KMS-11 (cell line): ENCODE measurements around the gene CTU2.

ENCODE experiments used
- H2AFZ ChIP-seq: fragments of 200-600 bp; sonication (generic); 2 replicates; pipeline ENCODE4 v1.6.1; 2016; ENCODE audit warnings: antibody characterized with exemption, mixed run types, low read depth
- H3K27ac ChIP-seq: fragments of 200-600 bp; sonication (generic); 2 replicates; pipeline ENCODE4 v1.6.1; 2016; ENCODE audit warnings: mild to moderate bottlenecking, mixed run types
- H3K27me3 ChIP-seq: fragments of 200-600 bp; sonication (generic); 2 replicates; pipeline ENCODE4 v1.6.1; 2017; ENCODE audit warnings: mild to moderate bottlenecking, low read depth, mixed run types, moderate library complexity; ENCODE audit not compliant: insufficient read depth
- H3K36me3 ChIP-seq: fragments of 200-600 bp; sonication (generic); 2 replicates; pipeline ENCODE4 v1.6.1; 2017; ENCODE audit warnings: mild to moderate bottlenecking, mixed run types; ENCODE audit not compliant: insufficient read depth
- H3K4me1 ChIP-seq: fragments of 200-600 bp; sonication (generic); 2 replicates; pipeline ENCODE4 v1.6.1; 2016; ENCODE audit warnings: mild to moderate bottlenecking, low read depth, mixed run types; ENCODE audit not compliant: poor library complexity, severe bottlenecking
- H3K4me2 ChIP-seq: fragments of 200-600 bp; sonication (generic); 2 replicates; pipeline ENCODE4 v1.7.0; 2016; ENCODE audit warnings: mild to moderate bottlenecking, mixed run types
- H3K4me3 ChIP-seq: fragments of 200-600 bp; sonication (generic); IDR thresholded peaks from 2 replicates; pipeline ENCODE4 v1.6.1; 2017; ENCODE audit warnings: low read depth, low read length, mixed read lengths; ENCODE audit not compliant: insufficient read depth
- H3K79me2 ChIP-seq: fragments of 200-600 bp; sonication (generic); 2 replicates; pipeline ENCODE4 v1.6.1; 2016; ENCODE audit warnings: low read depth, mixed run types; ENCODE audit not compliant: insufficient read depth
- H3K9ac ChIP-seq: fragments of 200-600 bp; sonication (generic); 2 replicates; pipeline ENCODE4 v1.6.1; 2016; ENCODE audit warnings: mild to moderate bottlenecking, mixed run types
- H4K20me1 ChIP-seq: fragments of 200-600 bp; sonication (generic); 2 replicates; pipeline ENCODE4 v1.6.1; 2016; ENCODE audit warnings: mild to moderate bottlenecking, mixed run types; ENCODE audit not compliant: insufficient read depth
- TF ChIP-seq, protein P1 (sequence below): fragments of 200-600 bp; sonication (generic); conservative IDR thresholded peaks from 2 replicates; pipeline ENCODE4 v1.6.1; 2017; ENCODE audit warnings: low read depth, mild to moderate bottlenecking, antibody characterized with exemption, low read length, moderate library complexity, mixed read lengths

CTU2 gene

GRCh38 chr16:88691129-88691813 lies 15.0 kb upstream of the CTU2 start:
- Histone ChIP-seq H3K27ac (no peak overlapping the region), H3K27me3 (peaks cover 27% of the 10 kb centered on the region; the same call in 1 of the 2 replicates), H2AFZ (no peak overlapping the region), H3K36me3 (no peaks in the 10 kb centered on the region), H3K4me1 (peaks cover 12% of the 10 kb centered on the region), H3K4me3 (no peak overlapping the region), H3K4me2 (no peak overlapping the region), H3K79me2 (no peaks in the 10 kb centered on the region), H3K9ac (no peak overlapping the region), H4K20me1 (no peaks in the 10 kb centered on the region)
- TF ChIP-seq, protein P1, sequence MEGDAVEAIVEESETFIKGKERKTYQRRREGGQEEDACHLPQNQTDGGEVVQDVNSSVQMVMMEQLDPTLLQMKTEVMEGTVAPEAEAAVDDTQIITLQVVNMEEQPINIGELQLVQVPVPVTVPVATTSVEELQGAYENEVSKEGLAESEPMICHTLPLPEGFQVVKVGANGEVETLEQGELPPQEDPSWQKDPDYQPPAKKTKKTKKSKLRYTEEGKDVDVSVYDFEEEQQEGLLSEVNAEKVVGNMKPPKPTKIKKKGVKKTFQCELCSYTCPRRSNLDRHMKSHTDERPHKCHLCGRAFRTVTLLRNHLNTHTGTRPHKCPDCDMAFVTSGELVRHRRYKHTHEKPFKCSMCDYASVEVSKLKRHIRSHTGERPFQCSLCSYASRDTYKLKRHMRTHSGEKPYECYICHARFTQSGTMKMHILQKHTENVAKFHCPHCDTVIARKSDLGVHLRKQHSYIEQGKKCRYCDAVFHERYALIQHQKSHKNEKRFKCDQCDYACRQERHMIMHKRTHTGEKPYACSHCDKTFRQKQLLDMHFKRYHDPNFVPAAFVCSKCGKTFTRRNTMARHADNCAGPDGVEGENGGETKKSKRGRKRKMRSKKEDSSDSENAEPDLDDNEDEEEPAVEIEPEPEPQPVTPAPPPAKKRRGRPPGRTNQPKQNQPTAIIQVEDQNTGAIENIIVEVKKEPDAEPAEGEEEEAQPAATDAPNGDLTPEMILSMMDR = no peak

DNA sequence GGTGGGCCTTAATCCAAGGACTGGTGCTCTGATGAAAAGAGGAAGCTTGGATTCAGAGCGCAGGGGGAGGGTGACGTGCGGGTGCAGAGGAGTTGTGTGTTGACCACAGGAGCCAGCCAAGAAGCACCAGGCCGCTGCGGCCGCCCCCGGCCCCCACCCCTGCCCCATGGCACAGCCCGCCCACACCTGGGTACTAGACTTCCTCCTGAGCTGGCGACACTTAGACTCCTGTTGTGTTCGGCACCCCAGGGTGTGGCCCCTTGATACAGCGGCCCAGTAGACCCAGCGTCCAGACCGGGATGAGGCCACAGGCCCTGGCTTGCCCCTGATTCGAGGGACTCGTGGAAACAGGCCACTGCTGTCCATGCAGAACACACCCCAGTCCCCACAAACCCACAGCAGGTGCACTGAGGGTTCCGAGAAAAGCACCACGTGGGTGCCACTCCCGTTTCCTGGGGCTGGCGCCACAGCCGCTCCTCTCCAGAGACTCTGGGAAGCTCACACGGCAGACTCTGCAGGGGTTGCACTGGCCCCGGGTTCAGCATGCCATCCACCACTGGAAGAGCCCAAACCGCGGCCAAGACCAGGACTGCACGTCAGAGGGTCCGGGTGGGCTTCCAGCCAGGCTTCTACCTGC lies 14.3 kb upstream of the CTU2 start:
- TF ChIP-seq, protein P1 = no peak
- H3K79me2 ChIP-seq = no peaks in the 10 kb centered on the region
- peaks cover 23% of the 10 kb centered on the region; the same call in 1 of the 2 replicates for H3K27me3 ChIP-seq
- no peak overlapping the region for H3K4me2 ChIP-seq
- no peak overlapping the region for H2AFZ ChIP-seq
- H3K27ac ChIP-seq = no peak overlapping the region
- peaks cover 6% of the 10 kb centered on the region for H3K4me1 ChIP-seq
- no peak overlapping the region for H3K9ac ChIP-seq
- H3K4me3 ChIP-seq = no peak overlapping the region
- H4K20me1 ChIP-seq = no peaks in the 10 kb centered on the region
- no peaks in the 10 kb centered on the region for H3K36me3 ChIP-seq

- no peak overlapping the region for H3K9ac ChIP-seq
- no peaks in the 10 kb centered on the region for H3K36me3 ChIP-seq
- H3K4me2 ChIP-seq = no peak overlapping the region
- H3K27ac ChIP-seq = no peak overlapping the region
- no peak overlapping the region for H2AFZ ChIP-seq
- no peak overlapping the region for H3K4me3 ChIP-seq
- no peaks in the 10 kb centered on the region for H4K20me1 ChIP-seq
- peaks cover 17% of the 10 kb centered on the region; the same call in 1 of the 2 replicates for H3K27me3 ChIP-seq
- TF ChIP-seq, protein P1 = no peak
- H3K4me1 ChIP-seq = peaks cover 6% of the 10 kb centered on the region
- H3K79me2 ChIP-seq = no peaks in the 10 kb centered on the region
Observed at GRCh38 chr16:88692861-88693260, 13.4 kb upstream of the CTU2 start.

- TF ChIP-seq, protein P1 = no peak
- no peak overlapping the region for H3K4me3 ChIP-seq
- H3K27ac ChIP-seq = no peak overlapping the region
- H3K9ac ChIP-seq = no peak overlapping the region
- peaks cover 12% of the 10 kb centered on the region; the same call in 1 of the 2 replicates for H3K27me3 ChIP-seq
- no peak overlapping the region for H2AFZ ChIP-seq
- no peaks in the 10 kb centered on the region for H3K79me2 ChIP-seq
- H3K4me1 ChIP-seq = peaks cover 6% of the 10 kb centered on the region
- H3K4me2 ChIP-seq = no peak overlapping the region
- no peaks in the 10 kb centered on the region for H4K20me1 ChIP-seq
- H3K36me3 ChIP-seq = no peaks in the 10 kb centered on the region
Observed at GRCh38 chr16:88693420-88694177, 12.7 kb upstream of the CTU2 start.
